Gastroesophageal sphincter (tissue), 3 donors: ENCODE data around the gene VAMP4.

ENCODE experiments used
- POLR2AphosphoS5 ChIP-seq: sonication (generic); formaldehyde crosslinking; IDR thresholded peaks from one replicate; pipeline ENCODE4 v1.6.1; 2017; ENCODE audit warnings: antibody characterized with exemption
- TF ChIP-seq, protein P1 (sequence below), 4 experiments: fragments of 200-600 bp in 2 of 4; fragments of 450-650 bp in 2 of 4; sonication (generic) in 1 of 4; IDR thresholded peaks; one replicate each; pipeline ENCODE4 v1.5.1; 2017 to 2019; ENCODE audit warnings: antibody characterized with exemption in 4 of 4, mild to moderate bottlenecking in 2 of 4, moderate library complexity in 2 of 4

- TF ChIP-seq POLR2AphosphoS5: no peak
- TF ChIP-seq, protein P1, sequence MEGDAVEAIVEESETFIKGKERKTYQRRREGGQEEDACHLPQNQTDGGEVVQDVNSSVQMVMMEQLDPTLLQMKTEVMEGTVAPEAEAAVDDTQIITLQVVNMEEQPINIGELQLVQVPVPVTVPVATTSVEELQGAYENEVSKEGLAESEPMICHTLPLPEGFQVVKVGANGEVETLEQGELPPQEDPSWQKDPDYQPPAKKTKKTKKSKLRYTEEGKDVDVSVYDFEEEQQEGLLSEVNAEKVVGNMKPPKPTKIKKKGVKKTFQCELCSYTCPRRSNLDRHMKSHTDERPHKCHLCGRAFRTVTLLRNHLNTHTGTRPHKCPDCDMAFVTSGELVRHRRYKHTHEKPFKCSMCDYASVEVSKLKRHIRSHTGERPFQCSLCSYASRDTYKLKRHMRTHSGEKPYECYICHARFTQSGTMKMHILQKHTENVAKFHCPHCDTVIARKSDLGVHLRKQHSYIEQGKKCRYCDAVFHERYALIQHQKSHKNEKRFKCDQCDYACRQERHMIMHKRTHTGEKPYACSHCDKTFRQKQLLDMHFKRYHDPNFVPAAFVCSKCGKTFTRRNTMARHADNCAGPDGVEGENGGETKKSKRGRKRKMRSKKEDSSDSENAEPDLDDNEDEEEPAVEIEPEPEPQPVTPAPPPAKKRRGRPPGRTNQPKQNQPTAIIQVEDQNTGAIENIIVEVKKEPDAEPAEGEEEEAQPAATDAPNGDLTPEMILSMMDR (IDR thresholded peaks at IDR 0.05): no peak
These were observed 30.2 kb downstream of the VAMP4 start for GRCh38 chr1:171711643-171712042.
